GM23338 (cell line): ENCODE measurements around the gene SH3TC1. TPM values are rescaled to one million over a fixed set of nuclear protein-coding genes. Genes with fewer than 3 reads are reported as not detected.

Source experiments
- ATAC-seq: fragments of 200-7000 bp; cut with Tn5 transposase; 3 replicates; pipeline ENCODE4 v1.9.1; 2020
- DNase-seq: peaks from one replicate; pipeline ENCODE4 v3.0.0-alpha.2; 2015; ENCODE audit warnings: low spot score
- H2AFZ ChIP-seq: fragments of 200-600 bp; sonication (generic); 2 replicates; pipeline ENCODE4 v1.8.0; 2016; ENCODE audit warnings: antibody characterized with exemption, mild to moderate bottlenecking, moderate library complexity
- H3F3A ChIP-seq: fragments of 200-600 bp; sonication (generic); replicated peaks from 2 replicates; pipeline ENCODE4 v1.8.0; 2017; ENCODE audit warnings: antibody characterized with exemption, mixed run types, low read depth
- H3K27ac ChIP-seq: fragments of 200-600 bp; sonication (generic); 2 replicates; pipeline ENCODE4 v1.6.1; 2016; ENCODE audit warnings: low read depth
- H3K27me3 ChIP-seq: fragments of 200-600 bp; sonication (generic); 2 replicates; pipeline ENCODE4 v1.8.0; 2016; ENCODE audit warnings: mild to moderate bottlenecking, mixed run types, moderate library complexity; ENCODE audit not compliant: insufficient read depth
- H3K36me3 ChIP-seq: fragments of 200-600 bp; sonication (generic); 2 replicates; pipeline ENCODE4 v1.8.0; 2016; ENCODE audit warnings: mild to moderate bottlenecking; ENCODE audit not compliant: insufficient read depth
- H3K4me1 ChIP-seq: fragments of 200-600 bp; sonication (generic); 2 replicates; pipeline ENCODE4 v1.8.0; 2016; ENCODE audit warnings: mild to moderate bottlenecking, moderate library complexity; ENCODE audit not compliant: insufficient read depth
- H3K4me2 ChIP-seq: fragments of 200-600 bp; sonication (generic); 2 replicates; pipeline ENCODE4 v1.7.1; 2017; ENCODE audit warnings: mixed run types
- H3K4me3 ChIP-seq: fragments of 200-600 bp; sonication (generic); 2 replicates; pipeline ENCODE4 v1.6.1; 2016; ENCODE audit warnings: mixed run types
- H3K79me2 ChIP-seq: fragments of 200-600 bp; sonication (generic); replicated peaks from 2 replicates; pipeline ENCODE4 v1.8.0; 2017; ENCODE audit warnings: mild to moderate bottlenecking; ENCODE audit not compliant: insufficient read depth
- H3K9me2 ChIP-seq: fragments of 200-600 bp; sonication (generic); 2 replicates; pipeline ENCODE4 v1.8.0; 2017; ENCODE audit not compliant: insufficient read depth
- H4K20me1 ChIP-seq: fragments of 200-600 bp; sonication (generic); replicated peaks from 2 replicates; pipeline ENCODE4 v1.8.0; 2017; ENCODE audit warnings: mild to moderate bottlenecking; ENCODE audit not compliant: insufficient read depth
- H3K27ac Mint-ChIP-seq: 2 replicates; pipeline ENCODE4 v1.8.0; 2020; ENCODE audit warnings: inconsistent platforms, mild to moderate bottlenecking, moderate library complexity, mixed read lengths
- H3K27me3 Mint-ChIP-seq: 3 replicates; pipeline ENCODE4 v1.8.0; 2022; ENCODE audit warnings: low read depth, mild to moderate bottlenecking, moderate library complexity, mixed read lengths, inconsistent platforms; ENCODE audit not compliant: insufficient read depth, poor library complexity
- H3K36me3 Mint-ChIP-seq: 3 replicates; pipeline ENCODE4 v1.8.0; 2021; ENCODE audit warnings: low read depth, mild to moderate bottlenecking, inconsistent platforms, moderate library complexity, mixed read lengths
- H3K4me1 Mint-ChIP-seq: 3 replicates; pipeline ENCODE4 v1.8.0; 2020; ENCODE audit warnings: mild to moderate bottlenecking, inconsistent platforms, mixed read lengths
- H3K4me3 Mint-ChIP-seq: 3 replicates; pipeline ENCODE4 v1.8.0; 2021; ENCODE audit warnings: moderate library complexity, mild to moderate bottlenecking, inconsistent platforms, mixed read lengths
- H3K9me3 Mint-ChIP-seq: 3 replicates; pipeline ENCODE4 v1.8.0; 2020; ENCODE audit warnings: moderate library complexity, mild to moderate bottlenecking, inconsistent platforms, mixed read lengths
- CREB1 ChIP-seq: fragments of 250-450 bp; sonication (Bioruptor Pico); IDR thresholded peaks from 2 replicates; pipeline ENCODE4 v1.5.0; 2020; ENCODE audit warnings: low read depth, mild to moderate bottlenecking, moderate library complexity
- ETS1 ChIP-seq: IDR thresholded peaks from 2 replicates; pipeline ENCODE4 v1.6.1; 2016; ENCODE audit warnings: antibody characterized with exemption
- EZH2 ChIP-seq: fragments of 200-600 bp; sonication (generic); IDR thresholded peaks from one replicate; pipeline ENCODE4 v1.8.0; 2017; ENCODE audit warnings: antibody characterized with exemption, mild to moderate bottlenecking, low read depth; ENCODE audit not compliant: unreplicated experiment
- EZH2phosphoT487 ChIP-seq: fragments of 200-600 bp; sonication (generic); IDR thresholded peaks from one replicate; pipeline ENCODE4 v1.8.1; 2018; ENCODE audit warnings: antibody characterized with exemption; ENCODE audit not compliant: unreplicated experiment
- JUNB ChIP-seq: IDR thresholded peaks from one replicate; pipeline ENCODE4 v1.6.1; 2016; ENCODE audit warnings: antibody characterized with exemption; ENCODE audit not compliant: unreplicated experiment
- NANOG ChIP-seq: IDR thresholded peaks from 2 replicates; pipeline ENCODE4 v1.6.1; 2016; ENCODE audit warnings: antibody characterized with exemption, borderline replicate concordance
- POLR2AphosphoS5 ChIP-seq: IDR thresholded peaks from 2 replicates; pipeline ENCODE4 v1.6.1; 2016; ENCODE audit warnings: antibody characterized with exemption, low read depth
- REST ChIP-seq: IDR thresholded peaks from one replicate; pipeline ENCODE4 v1.6.1; 2018; ENCODE audit warnings: antibody characterized with exemption; ENCODE audit not compliant: unreplicated experiment
- STAT1 ChIP-seq: IDR thresholded peaks from one replicate; pipeline ENCODE4 v1.6.1; 2016; ENCODE audit warnings: antibody characterized with exemption; ENCODE audit not compliant: unreplicated experiment
- ZNF114 ChIP-seq: fragments of 250-450 bp; sonication (Bioruptor Pico); IDR thresholded peaks from 2 replicates; pipeline ENCODE4 v1.5.0; 2020; ENCODE audit warnings: mild to moderate bottlenecking, moderate library complexity
- ZNF331 ChIP-seq: fragments of 250-450 bp; sonication (Bioruptor Pico); IDR thresholded peaks from 2 replicates; pipeline ENCODE4 v1.5.0; 2020; ENCODE audit warnings: low read depth, mild to moderate bottlenecking, moderate library complexity
- ZNF462 ChIP-seq: fragments of 250-450 bp; sonication (Bioruptor Pico); IDR thresholded peaks from 2 replicates; pipeline ENCODE4 v1.5.0; 2020; ENCODE audit warnings: mild to moderate bottlenecking, moderate library complexity
- polyA plus RNA-seq: library from polyadenylated mRNA; unstranded; fragments of >200 nt; fragmentation: Nextera tagmentation; extraction: Ambion mirVana; gene quantifications from 2 replicates; pipeline ENCODE4 v1.2.1, GENCODE V29; 2016
- total RNA-seq: library from RNA; depleted of rRNA; stranded (reverse); fragments of >200 nt; shearing (Covaris generic); gene quantifications from 2 replicates; pipeline ENCODE4 v1.2.3, GENCODE V29; 2014
- TF ChIP-seq, protein P1 (sequence below), 2 experiments: fragments of 200-600 bp in 1 of 2; sonication (generic) in 1 of 2; conservative IDR thresholded peaks; 2 replicates each; pipeline versions ENCODE4 v1.5.1 to v1.6.1; 2016 to 2017; ENCODE audit warnings: antibody characterized with exemption in 2 of 2, low read depth in 2 of 2, mild to moderate bottlenecking in 2 of 2, moderate library complexity in 1 of 2

SH3TC1 gene
- total and polyA plus RNA-seq, 2 experiments from 2014 or later, result 0.07 TPM; not detected in 1

DNA sequence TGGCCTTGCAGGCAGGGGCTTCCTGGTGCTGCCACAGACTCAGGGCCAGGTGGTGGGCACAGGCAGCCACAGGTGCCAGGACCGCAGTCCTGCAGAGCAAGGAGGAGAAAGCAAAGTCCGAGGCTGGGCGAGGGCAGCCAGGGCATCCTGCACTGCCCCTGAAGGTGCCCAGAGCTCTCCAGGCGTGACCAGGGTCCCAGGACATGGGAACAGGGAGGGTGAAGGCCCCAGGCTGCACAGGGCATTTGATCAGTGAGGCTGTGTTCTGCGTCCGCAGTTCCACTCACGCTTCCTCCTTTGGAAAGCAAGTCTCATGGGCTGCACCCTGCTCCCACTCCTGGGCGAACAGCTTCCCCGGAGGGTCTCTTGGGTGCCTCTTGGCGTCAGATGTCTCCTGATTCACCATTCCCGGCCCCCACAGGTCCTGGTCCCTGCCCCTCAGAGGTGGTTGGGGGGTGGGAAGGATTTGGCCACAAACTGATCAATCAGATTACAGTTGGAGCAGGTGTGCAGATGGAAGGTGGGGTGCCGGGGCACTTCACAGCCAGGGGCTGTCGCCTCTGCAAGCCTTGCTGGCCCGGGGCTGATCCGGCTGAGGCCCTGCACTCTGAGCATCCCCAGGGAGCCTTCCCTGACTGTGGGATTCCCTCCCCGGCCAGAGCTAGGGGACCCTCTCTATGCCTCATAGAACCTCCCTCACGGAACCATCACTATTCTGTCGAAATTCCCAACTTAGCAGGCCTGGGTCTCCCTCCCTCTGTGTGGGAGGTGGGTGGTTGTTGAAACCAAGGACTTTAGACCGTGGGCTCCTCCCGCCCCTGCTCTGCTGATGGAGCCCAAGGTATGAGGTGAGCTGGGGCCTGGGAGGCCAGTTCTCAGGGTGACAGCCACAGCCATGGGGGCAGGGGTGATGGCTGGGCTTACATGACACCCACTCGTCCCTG lies 3.3 kb downstream of the SH3TC1 start:
- no peak overlapping the region for H3K27ac ChIP-seq
- ATAC-seq (no peak), DNase-seq (no peak)
- no peaks in the 10 kb centered on the region for H4K20me1 ChIP-seq
- Mint-ChIP-seq H3K4me3 (no peak overlapping the region), H3K36me3 (no peaks in the 10 kb centered on the region), H3K27me3 (peaks cover 6% of the 10 kb centered on the region), H3K4me1 (peaks cover 6% of the 10 kb centered on the region), H3K27ac (no peak overlapping the region), H3K9me3 (no peaks in the 10 kb centered on the region)
- H3K4me1 ChIP-seq, result no peaks in the 10 kb centered on the region
- H3K4me2 ChIP-seq, result no peak overlapping the region
- no peak overlapping the region for H3K4me3 ChIP-seq
- H3K36me3 ChIP-seq, result no peaks in the 10 kb centered on the region
- no peaks in the 10 kb centered on the region for H3K79me2 ChIP-seq
- H2AFZ ChIP-seq, result no peak overlapping the region
- no peak for TF ChIP-seq JUNB
- no peak for TF ChIP-seq NANOG
- TF ChIP-seq, protein P1, sequence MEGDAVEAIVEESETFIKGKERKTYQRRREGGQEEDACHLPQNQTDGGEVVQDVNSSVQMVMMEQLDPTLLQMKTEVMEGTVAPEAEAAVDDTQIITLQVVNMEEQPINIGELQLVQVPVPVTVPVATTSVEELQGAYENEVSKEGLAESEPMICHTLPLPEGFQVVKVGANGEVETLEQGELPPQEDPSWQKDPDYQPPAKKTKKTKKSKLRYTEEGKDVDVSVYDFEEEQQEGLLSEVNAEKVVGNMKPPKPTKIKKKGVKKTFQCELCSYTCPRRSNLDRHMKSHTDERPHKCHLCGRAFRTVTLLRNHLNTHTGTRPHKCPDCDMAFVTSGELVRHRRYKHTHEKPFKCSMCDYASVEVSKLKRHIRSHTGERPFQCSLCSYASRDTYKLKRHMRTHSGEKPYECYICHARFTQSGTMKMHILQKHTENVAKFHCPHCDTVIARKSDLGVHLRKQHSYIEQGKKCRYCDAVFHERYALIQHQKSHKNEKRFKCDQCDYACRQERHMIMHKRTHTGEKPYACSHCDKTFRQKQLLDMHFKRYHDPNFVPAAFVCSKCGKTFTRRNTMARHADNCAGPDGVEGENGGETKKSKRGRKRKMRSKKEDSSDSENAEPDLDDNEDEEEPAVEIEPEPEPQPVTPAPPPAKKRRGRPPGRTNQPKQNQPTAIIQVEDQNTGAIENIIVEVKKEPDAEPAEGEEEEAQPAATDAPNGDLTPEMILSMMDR (conservative IDR thresholded peaks at IDR 0.05; ENCODE audit: low read depth in 2 of 2), result no peak
- no peak for TF ChIP-seq STAT1
- no peak for TF ChIP-seq CREB1
- TF ChIP-seq ZNF331 (CRISPR knock-in tag), result no peak
- TF ChIP-seq ETS1, result no peak
- no peak for TF ChIP-seq ZNF462
- no peak for TF ChIP-seq EZH2
- no peak for TF ChIP-seq EZH2phosphoT487
- no peak for TF ChIP-seq POLR2AphosphoS5
- no peak for TF ChIP-seq ZNF114
- no peak for TF ChIP-seq REST
- H3F3A ChIP-seq, result no peaks in the 10 kb centered on the region
- no peaks in the 10 kb centered on the region for H3K9me2 ChIP-seq
- H3K27me3 ChIP-seq, result no peaks in the 10 kb centered on the region
